HG03095 (cell line): Measurements from ENCODE around the gene SLC9A8.

ENCODE experiments used
- ATAC-seq: cut with Tn5 transposase; IDR thresholded peaks from one replicate; pipeline ENCODE4 v1.9.1; 2021; ENCODE audit warnings: moderate library complexity; ENCODE audit not compliant: unreplicated experiment

The SLC9A8 gene

GRCh38 chr20:49811825-49812506 lies 662 bp upstream of the SLC9A8 start:
- ATAC-seq = no peak

GRCh38 chr20:49813305-49813974 lies 812 bp downstream of the SLC9A8 start:
- no peak for ATAC-seq

- ATAC-seq = no peak
Observed at GRCh38 chr20:49814057-49814694, 1.5 kb downstream of the SLC9A8 start.

GRCh38 chr20:49818816-49819215 lies 6.2 kb downstream of the SLC9A8 start:
- no peak for ATAC-seq

GRCh38 chr20:49819702-49820101 lies 7.1 kb downstream of the SLC9A8 start:
- ATAC-seq = no peak

- no peak for ATAC-seq
Observed at GRCh38 chr20:49821381-49821780, 8.8 kb downstream of the SLC9A8 start.

GRCh38 chr20:49821870-49822331 lies 9.3 kb downstream of the SLC9A8 start:
- no peak for ATAC-seq

GRCh38 chr20:49823152-49823847 lies 10.7 kb downstream of the SLC9A8 start:
- no peak for ATAC-seq

- no peak for ATAC-seq
Observed at GRCh38 chr20:49824206-49824605, 11.6 kb downstream of the SLC9A8 start.

GRCh38 chr20:49825521-49826033 lies 12.9 kb downstream of the SLC9A8 start:
- ATAC-seq = no peak

- no peak for ATAC-seq
Observed at GRCh38 chr20:49831022-49831769, 18.6 kb downstream of the SLC9A8 start.

- no peak for ATAC-seq
Observed at GRCh38 chr20:49831770-49832631, 19.4 kb downstream of the SLC9A8 start.

- no peak for ATAC-seq
Observed at GRCh38 chr20:49832632-49833327, 20.2 kb downstream of the SLC9A8 start.

- no peak for ATAC-seq
Observed at GRCh38 chr20:49833483-49833882, 20.9 kb downstream of the SLC9A8 start.

- ATAC-seq = no peak
Observed at GRCh38 chr20:49835031-49835430, 22.4 kb downstream of the SLC9A8 start.

GRCh38 chr20:49838546-49838945 lies 25.9 kb downstream of the SLC9A8 start:
- no peak for ATAC-seq

- no peak for ATAC-seq
Observed at GRCh38 chr20:49843139-49843538, 30.5 kb downstream of the SLC9A8 start.

GRCh38 chr20:49843770-49844380 lies 31.2 kb downstream of the SLC9A8 start:
- no peak for ATAC-seq

GRCh38 chr20:49845060-49845459 lies 32.4 kb downstream of the SLC9A8 start:
- ATAC-seq = no peak
